NCI-H82 treated with DMSO at 0.1 percent for 48 hours (cell line): Measurements from ENCODE around the gene CRYBA2.

ENCODE experiments used
- DNase-seq: peaks from one replicate; lab custom pipeline; 2025; ENCODE audit not compliant: unreplicated experiment; lab: John Stamatoyannopoulos, UW

Gene CRYBA2

GRCh38 chr2:218957671-218958070 lies 35.6 kb downstream of the CRYBA2 start:
- DNase-seq, result no peak

GRCh38 chr2:218956039-218956438 lies 37.2 kb downstream of the CRYBA2 start:
- no peak for DNase-seq

- no peak for DNase-seq
Measured at GRCh38 chr2:218954541-218955300, 38.5 kb downstream of the CRYBA2 start.

GRCh38 chr2:218953366-218953954 lies 39.8 kb downstream of the CRYBA2 start:
- DNase-seq, result no peak

- DNase-seq, result peak; percentile 37
Measured at GRCh38 chr2:218952160-218952559, 41.1 kb downstream of the CRYBA2 start.

- DNase-seq, result no peak
Measured at GRCh38 chr2:218946621-218947020, 46.6 kb downstream of the CRYBA2 start.

GRCh38 chr2:218944759-218945404 lies 48.3 kb downstream of the CRYBA2 start:
- DNase-seq, result no peak
